Transverse colon (tissue), 4 donors: ENCODE measurements around the gene DHRS7.

Source experiments
- POLR2AphosphoS5 ChIP-seq, 3 donors: sonication (generic); formaldehyde crosslinking; IDR thresholded peaks; one replicate each; pipeline ENCODE4 v1.6.1; 2016; ENCODE audit warnings: antibody characterized with exemption in 3 of 3
- TF ChIP-seq, protein P1 (sequence below), 5 experiments: fragments of 200-600 bp in 3 of 5; fragments of 450-650 bp in 2 of 5; sonication (generic) in 3 of 5; IDR thresholded peaks; 1 replicate in 2 of 5; 2 replicates in 3 of 5; pipeline ENCODE4 v1.5.1; 2016 to 2017; ENCODE audit warnings: antibody characterized with exemption in 5 of 5, inconsistent platforms in 3 of 5, mild to moderate bottlenecking in 2 of 5, moderate library complexity in 1 of 5

DNA sequence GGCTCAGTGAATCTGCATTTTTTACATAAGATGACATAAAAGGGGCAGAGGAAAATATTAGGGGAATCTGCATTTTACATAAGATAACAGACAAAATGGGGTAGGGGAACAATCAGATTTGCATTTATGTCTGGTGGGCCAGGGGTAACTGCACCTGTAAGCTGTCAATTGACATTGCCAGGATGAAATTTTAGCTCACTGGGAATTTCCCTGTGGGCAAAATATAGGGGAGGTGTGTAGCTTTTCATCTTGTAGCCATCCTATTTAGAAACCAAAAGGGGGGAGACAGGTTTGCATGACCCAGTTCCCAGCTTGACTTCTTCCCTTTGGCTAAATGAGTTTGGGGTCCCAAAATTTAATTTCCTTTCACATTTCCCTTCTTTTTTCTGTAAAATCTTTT lies 70.0 kb downstream of the DHRS7 start:
- TF ChIP-seq, protein P1, sequence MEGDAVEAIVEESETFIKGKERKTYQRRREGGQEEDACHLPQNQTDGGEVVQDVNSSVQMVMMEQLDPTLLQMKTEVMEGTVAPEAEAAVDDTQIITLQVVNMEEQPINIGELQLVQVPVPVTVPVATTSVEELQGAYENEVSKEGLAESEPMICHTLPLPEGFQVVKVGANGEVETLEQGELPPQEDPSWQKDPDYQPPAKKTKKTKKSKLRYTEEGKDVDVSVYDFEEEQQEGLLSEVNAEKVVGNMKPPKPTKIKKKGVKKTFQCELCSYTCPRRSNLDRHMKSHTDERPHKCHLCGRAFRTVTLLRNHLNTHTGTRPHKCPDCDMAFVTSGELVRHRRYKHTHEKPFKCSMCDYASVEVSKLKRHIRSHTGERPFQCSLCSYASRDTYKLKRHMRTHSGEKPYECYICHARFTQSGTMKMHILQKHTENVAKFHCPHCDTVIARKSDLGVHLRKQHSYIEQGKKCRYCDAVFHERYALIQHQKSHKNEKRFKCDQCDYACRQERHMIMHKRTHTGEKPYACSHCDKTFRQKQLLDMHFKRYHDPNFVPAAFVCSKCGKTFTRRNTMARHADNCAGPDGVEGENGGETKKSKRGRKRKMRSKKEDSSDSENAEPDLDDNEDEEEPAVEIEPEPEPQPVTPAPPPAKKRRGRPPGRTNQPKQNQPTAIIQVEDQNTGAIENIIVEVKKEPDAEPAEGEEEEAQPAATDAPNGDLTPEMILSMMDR (IDR thresholded peaks at IDR 0.05) = no peak
- TF ChIP-seq POLR2AphosphoS5 (IDR thresholded peaks at IDR 0.05) = no peak
